DLD1 (cell line): ENCODE results near the gene MYO1D.

Source experiments
- in situ Hi-C: cut with HindIII; loops from 2 replicates; pipeline ENCODE4 v1.10.0; 2017; ENCODE audit warnings: low sequenced_read_pairs

Gene MYO1D

DNA sequence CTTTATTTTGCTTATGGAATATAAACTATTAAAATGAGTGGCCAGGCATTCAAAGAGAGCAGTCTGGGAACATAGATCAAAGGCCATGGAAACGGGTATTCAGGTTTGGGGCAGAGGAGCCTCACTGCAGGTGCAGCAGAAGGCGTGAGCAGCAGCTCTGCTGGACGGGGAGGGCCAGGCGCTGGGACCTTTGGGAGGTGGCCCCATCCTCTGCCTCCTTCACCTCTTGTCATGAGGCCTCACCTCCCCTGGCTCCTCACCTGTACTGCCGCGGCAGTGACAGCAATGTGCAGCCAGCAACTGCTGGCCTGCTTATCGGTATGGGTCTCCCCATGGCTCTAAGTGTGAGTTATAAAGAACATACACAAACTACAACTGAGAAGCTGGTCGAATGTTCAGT is 280.7 kb downstream of the MYO1D start:
- in situ Hi-C loops: no loop called here

DNA sequence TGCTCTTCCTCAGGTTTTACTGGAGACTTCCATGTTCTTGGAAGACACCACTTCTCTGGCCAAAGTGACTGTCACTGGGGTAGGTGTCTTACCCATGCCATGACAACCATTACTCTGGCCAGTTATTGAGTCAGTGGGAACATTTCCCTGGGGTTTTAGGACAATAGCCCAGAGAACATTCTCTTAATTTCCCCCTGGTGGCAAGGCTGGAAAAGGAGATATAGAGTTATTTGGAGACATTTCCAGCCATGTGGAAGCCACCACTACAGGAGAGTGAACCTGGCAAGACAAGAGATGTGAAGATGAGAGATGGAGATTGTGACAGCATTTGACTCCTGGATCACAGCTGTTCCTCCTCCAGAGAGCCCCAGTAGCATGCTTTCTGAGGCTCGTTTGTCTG is 283.9 kb downstream of the MYO1D start:
- in situ Hi-C loops: loop anchor here (5.0 kb wide), 1 partner anchor 41 kb away; no protein-coding TSS in a partner anchor

DNA sequence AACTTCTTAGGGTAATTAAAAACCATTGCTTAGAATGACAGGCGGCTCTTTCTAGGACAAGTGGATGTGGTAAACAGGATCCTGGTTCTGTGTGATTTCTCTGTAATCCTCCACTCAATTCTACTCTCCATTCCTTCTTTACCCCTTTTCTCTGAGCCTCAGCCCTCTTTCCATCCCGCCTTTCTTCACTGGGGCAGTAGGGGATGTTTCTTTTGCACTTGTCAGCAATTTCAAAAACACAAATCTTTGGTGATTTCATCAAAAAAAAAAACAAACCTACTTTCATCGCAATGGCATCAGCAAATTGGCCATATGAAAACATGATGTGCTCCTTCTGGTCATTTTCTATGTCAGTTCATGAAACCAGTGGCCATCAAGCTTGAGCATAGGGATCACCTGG is 285.5 kb downstream of the MYO1D start:
- in situ Hi-C loops: loop anchor here (5.0 kb wide), 1 partner anchor 39 kb away; no protein-coding TSS in a partner anchor

DNA sequence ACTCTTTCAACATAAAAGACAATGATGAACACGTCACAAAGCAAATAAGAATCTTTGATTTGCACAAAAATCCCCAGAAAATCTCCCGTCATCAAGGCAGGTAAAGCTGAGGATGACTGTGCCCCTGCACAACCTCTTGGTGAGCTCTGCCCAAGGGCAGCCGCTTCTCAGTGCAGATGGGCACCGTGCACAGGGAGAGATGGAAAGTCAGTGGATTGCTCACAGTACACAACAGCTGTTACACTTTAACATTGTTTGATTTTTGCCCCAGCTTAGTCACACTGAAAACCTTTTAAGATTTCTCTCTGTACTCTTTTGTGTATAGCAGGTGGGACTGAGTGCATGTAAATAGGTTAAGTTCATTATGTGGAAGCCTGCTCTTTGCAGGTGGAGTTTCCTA is 285.9 kb downstream of the MYO1D start:
- in situ Hi-C loops: loop anchor here (5.0 kb wide), 1 partner anchor 39 kb away; no protein-coding TSS in a partner anchor

DNA sequence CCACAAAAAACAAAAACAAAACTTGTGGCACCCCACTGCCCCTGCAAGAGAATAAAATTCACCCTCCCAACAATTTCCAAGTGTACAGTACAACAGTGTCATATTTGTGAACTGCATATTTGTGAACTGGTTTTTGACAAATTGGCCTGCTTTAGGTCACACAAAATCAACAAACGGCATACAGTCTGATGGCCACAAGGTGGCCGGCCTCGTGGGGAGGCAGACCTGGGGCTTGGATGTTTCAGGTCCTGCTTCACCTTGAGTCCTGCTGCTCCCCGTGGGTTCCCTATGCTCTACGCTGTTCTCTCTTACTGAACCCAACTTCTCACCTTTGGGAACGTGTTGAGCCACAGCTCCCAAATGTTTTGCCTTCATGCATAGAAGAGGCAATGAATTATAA is 287.9 kb downstream of the MYO1D start:
- in situ Hi-C loops: no loop called here

DNA sequence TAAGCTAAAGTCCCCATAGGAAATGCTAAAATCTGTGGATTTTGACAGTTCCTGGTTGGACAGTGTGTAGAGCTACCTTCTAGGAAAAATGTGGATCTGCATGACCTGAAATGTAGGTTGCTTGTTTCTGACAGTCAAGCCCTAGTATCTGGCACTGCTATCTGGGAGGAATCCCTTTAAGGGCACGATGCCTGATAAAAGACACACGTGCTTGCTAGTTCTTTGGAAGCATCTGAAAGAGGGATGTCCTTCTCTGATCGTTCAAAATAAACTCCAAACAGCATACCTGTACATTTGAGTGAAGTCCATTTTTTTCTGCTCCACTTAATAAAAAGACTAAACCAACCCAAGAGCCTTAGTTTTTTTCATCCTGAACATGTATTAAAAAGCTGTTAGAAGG is 288.8 kb downstream of the MYO1D start:
- in situ Hi-C loops: no loop called here

DNA sequence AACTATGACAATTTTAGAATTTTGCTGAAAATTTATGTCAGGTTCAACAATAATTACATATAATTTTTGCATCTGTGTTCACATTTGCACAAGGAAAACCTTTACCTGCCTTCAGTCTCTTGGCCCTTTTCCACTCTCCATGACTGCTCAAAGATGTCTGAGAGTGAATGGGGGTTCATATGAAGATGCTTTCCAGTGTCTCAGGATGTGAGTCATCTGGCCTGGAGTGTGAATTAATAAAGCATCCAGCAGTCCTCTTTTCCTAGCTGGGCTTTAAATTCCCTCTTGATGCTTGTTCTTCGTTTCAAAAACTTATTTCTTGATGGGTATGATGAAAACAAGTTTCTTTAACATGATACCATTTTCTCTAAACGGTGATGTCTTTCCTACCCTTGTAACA is 290.3 kb downstream of the MYO1D start:
- in situ Hi-C loops: no loop called here

DNA sequence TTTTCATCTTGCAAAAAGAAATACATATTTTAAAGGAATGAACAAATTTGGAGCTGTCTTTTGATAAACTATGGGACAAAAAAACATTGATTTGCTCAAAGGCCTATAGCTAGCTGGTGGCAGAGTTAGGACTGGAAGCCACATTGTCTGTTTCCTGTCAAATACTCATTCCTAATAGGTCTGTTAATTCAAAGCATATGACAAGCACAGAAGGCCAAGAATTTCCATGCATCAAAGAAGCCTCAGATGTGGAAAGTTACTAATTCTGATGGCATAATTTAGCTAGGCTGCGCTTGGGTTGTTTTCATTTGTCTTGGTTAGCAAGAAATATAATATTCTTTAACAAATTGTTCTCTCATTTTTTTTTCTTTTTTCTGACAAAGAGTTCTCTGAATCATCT is 292.1 kb downstream of the MYO1D start:
- in situ Hi-C loops: no loop called here

DNA sequence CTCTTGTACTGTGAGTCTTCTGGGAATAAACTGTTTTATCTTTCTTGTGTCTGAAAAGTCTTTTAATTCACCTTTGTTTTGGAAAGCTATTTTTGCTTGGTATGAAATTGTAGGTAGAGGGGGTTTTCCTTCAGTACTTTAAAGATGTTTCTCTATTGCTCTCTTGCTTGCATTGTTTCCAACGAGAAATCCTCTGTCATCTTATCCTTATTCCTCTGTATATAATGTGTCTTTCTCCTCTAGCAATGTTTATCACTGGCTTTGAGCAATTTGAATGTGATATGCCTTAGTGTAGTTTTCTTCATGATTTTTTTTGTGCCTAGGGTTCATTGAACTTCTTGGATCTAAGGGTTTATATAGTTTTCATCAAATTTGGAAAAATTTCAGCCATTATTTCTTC is 293.9 kb downstream of the MYO1D start:
- in situ Hi-C loops: no loop called here

DNA sequence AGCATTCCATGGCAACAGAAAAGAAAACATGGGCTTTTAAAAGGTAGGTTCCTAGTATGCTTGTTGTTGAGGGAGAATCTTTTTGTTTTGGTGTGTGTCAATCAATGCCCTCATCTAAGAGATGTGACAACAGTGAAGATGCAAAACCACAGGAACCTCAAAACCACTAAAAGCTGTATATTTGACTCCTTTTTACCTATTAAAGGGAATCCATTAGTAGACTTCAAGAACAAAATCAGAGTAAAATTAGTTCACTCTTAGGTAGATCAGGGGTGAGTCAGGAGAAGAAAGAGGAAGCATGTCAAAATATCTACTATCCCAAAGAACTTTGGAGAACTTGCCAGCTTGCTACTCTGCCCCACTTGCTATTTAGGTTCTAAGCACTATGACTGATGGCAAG is 301.1 kb downstream of the MYO1D start:
- in situ Hi-C loops: no loop called here

DNA sequence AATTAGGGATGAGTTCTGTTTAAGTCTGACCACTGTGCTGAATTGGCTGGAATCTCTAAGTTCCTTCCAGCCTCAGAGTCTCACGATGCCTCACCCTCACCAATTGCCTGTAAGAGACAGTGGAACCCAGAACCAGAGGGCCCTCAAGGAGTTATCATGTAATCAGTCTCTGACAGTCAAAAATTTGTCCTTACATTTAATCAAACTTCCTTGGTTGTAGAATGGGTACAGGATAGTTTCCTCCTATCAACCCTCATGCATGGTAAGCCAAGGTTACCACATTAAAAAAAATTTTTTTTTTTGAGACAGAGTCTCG is 306.9 kb downstream of the MYO1D start:
- in situ Hi-C loops: no loop called here

DNA sequence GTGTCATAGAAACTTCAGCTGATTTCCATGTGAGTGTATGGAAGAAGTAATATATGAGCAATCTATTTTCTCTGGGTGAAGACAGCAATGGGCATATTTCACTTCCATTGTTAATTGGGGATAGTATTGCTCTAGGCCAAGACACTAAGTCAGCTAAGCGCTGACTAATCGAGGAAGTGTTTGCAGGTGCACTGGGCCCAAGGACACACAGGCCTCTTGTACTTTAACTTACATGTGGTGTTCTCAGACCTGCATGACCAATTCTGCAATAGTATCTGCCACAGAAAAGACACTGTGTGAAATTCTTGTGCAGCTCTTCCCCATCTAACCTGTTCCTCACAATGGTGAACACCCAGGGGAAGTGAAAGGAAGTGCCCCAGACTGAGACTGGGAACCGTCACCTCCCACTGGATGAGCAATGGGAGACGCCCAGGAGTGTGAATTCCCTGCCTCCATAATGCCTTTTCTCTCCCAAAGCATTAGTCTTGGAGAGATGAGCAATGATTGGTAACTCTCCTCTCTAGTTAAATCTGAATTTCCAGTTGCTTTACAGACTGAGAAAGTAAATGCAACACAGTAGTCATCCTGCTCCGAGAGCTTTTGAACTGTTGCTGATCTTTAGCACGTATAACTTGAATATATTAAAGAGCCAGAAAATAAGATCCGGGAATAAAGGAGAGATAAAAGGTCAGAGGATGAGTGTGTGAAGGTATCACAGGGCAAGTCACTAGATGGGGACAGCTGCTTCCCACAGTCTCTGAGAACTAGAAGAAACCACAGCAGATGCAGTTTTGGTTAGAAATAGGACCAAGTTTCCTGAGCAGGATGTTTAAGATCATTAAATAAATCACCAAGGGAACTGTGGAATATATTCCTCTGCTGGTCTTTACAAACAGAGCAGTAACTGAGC is 307.5 kb downstream of the MYO1D start:
- in situ Hi-C loops: no loop called here

DNA sequence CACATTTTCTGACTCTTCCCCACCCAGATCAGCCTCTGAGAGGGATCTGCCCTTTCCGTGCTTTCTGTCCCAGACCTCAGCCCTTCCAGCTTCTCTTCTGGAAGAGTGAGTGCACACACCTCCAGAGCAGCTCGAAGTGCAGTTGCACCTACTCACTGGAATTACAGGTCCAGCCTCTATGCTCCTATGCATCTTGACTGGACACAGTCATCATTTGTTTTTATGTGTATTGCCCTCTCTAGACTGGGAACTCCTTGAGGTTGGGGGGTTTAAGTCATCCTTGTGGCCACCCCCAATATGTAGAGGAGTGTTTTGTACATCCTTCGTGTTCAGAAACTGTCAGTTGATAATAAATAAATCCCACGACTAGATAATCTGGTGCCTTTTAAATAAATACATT is 308.2 kb downstream of the MYO1D start:
- in situ Hi-C loops: no loop called here

DNA sequence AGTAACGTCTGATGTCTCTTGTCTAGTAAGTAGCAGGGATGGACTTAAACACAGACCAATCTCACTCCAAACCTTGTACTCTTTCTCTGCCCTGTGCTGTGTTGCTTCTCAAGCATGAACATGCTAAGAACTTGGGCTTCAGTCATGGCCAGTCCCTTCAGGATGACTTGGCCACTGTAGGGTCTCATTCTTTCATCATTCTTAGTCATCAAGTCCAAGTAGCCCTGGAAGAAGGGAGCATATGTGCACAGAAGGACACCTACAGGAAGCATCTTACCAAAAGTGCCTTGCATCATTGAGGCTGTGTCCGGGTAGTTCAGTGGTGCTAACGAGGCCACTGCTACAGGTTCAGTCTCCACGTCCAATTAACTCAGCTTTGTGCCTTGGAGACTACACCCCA is 309.4 kb downstream of the MYO1D start:
- in situ Hi-C loops: no loop called here

DNA sequence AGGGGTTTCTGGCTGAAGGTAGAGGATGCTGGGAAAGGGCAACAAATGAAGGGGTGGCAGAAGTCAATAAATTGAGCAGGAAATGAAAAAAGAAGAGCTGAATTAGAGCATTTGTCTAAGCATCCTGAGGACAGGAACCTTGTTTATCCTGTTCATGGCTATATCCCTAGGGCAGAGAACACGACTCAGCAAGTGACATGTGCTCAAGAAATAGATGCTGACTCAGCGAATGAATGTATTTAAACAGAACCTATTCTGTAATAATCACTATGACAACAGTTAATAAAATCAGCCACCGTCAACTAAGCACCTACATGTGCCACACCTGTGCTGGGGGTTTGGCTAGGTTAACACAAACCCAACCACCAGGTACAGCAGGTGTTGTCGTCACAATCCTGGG is 309.8 kb downstream of the MYO1D start:
- in situ Hi-C loops: no loop called here

DNA sequence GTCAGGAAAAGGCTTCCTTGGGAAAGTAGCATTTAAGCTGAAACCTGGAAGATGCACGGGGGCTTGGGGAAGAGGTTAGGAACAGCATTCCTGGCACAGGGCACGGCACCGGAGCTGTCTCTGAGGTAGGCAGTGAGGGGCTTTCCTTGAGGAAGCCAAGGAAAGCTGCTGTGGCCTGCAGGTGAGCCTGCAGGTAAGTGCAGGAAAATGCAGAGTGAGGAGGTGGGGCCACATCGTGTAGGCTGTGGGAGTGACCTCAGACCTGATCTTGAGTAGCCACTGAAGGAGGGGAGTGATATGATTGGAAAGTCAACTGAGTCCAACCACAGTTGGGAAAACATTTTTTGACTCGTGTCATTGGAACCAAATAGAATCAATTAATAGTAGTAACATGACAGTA is 310.6 kb downstream of the MYO1D start:
- in situ Hi-C loops: no loop called here

DNA sequence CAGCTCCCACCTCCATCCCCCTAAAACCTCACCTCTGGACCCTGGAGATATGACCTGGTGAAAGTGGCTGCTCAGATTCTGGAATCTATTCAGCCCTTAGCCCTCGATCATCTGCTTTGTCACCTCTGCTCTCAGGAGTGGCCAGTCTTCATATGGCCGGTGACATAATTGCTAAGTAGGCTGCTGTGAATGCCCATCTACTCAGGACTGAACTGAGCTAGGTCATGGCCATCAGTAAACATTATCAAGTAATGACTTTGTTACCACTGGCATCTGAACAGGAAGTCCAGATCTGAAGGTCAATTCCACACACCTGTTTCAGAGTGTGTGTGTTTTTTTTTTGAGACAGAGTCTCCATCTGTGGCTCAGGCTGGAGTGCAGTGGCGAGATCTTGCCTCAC is 311.5 kb downstream of the MYO1D start:
- in situ Hi-C loops: no loop called here

DNA sequence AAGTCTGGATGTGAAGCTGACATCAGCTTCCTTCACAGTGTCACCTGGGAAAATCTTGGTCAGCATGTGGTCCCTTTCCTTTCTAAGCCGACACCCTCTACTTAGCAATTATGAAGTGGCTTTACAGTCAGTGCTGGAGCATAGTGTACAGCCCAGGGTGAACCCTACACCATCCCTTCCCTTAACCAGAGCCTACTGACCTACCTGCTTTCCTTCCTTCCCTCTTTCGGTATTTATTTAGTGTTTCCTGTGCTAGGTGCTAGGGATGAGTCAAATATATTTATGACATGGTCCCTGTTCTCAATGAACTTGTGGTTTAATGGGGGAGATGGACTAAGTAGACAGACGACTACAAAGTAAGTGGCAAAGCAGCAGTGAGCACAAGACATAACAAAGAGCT is 312.6 kb downstream of the MYO1D start:
- in situ Hi-C loops: no loop called here

DNA sequence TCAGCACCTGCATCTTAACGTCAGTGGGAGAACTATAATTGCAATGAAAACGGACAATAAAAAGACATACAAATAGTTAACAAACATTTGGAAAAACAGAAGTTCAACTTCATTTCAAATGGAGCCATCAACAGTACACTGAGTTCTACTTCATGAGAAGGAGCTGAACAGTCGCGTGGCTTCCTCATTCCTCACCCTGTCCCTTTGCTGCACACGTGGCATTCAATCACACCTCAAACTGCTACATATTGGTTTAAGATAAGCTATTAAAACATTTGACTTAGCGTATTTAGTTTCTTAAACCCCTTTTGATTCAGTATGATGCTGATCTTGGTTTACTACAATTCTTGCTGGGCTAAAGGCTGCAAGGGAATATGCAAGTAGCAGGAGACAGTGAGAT is 313.3 kb downstream of the MYO1D start:
- in situ Hi-C loops: no loop called here

DNA sequence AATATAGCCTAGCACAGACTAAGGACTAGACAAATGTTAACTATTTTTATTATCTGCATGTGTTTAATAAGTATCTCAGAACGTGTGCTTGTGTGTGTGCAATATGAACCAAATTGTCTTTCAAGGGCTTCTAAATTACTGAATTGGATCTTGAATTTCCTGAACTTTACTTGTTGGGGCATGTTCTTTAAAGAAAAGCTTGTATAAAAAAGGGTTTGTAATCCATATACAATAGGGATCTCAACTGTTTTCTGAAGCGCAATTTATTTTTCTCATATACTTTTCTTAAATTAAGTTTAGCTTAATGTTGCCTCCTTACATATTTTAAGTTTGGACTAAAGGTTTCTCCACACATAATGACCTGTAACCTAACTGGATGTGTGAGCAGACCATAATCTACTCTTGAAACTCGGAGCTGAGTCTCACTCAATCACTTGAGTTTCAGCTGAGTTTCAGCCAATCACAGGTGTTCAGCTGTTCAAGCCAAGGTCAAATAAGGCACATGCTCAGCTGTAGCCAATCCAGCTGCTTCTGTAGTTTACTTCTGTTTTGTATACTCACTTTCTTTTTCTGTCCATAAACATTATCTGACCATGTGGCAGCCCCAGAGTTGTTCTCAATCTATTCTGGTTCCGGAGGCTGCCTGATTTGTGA is 317.8 kb downstream of the MYO1D start:
- in situ Hi-C loops: no loop called here

DNA sequence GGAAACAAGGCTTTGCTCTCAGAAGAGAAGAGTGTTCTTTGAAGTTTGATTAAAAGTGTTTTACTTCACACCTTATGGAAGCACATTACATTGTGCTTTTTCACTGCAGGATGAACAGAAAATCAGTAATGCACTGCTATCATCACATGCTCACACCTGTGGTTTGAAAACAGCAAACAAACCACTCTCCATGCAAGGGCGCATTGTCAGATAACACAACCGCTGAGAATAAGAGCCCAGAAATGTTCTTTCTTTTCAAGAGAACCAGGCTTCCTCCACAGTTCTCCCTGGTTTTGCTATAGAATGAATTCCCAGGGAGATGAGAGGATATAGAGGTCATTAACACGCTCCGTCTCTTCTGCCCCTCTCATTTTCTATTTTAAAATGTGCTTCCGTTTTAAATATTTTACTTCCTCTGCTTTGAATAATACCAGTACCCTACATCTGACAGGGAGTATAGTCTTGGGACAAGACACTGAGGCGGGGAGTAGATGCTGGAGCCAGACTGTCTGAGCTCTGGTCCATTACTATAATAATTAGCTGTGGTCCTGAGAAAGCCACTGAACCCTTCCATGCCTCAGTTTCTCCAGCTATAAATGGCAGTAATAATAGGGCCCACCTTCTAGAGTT is 318.5 kb downstream of the MYO1D start:
- in situ Hi-C loops: no loop called here
